B cell (primary cell): Measurements from ENCODE around the gene PHYHIPL. TPM values are rescaled to one million over a fixed set of nuclear protein-coding genes. Genes with fewer than 3 reads are reported as not detected.

ENCODE experiments used
- ATAC-seq: fragments of 200-7000 bp; cut with Tn5 transposase; one replicate; pipeline ENCODE4 v1.10.0; 2021; ENCODE audit warnings: low read depth, mild to moderate bottlenecking, moderate number of reproducible peaks, moderate library complexity
- CTCF ChIA-PET: fragments of 350-600 bp; sonication (Branson Sonifier 250); formaldehyde crosslinking; loops from one replicate; lab custom pipeline; 2021; ENCODE audit warnings: antibody characterized with exemption, inconsistent platforms; lab: Charles Lee
- POLR2A ChIA-PET: fragments of 350-600 bp; sonication (Branson Sonifier 250); formaldehyde crosslinking; loops from one replicate; lab custom pipeline; 2021; ENCODE audit warnings: antibody characterized with exemption; lab: Charles Lee
- DNase-seq: peaks from one replicate; pipeline ENCODE4 v3.0.0; 2013
- H2AFZ ChIP-seq: 2 replicates; pipeline ENCODE4 v1.6.1; 2012; ENCODE audit warnings: mild to moderate bottlenecking, low read depth, low read length; ENCODE audit not compliant: insufficient read depth, poor library complexity, severe bottlenecking
- H3K27ac ChIP-seq, 2 donors: 1 replicate in 1 of 2; 2 replicates in 1 of 2; pipeline ENCODE4 v1.5.1; 2012 to 2013; ENCODE audit warnings: low read length in 2 of 2, mild to moderate bottlenecking in 2 of 2, moderate library complexity in 1 of 2
- H3K27me3 ChIP-seq, 4 experiments: fragments of 200-600 bp in 1 of 4; sonication (generic) in 1 of 4; replicated peaks in 1 of 4; 1 replicate in 2 of 4; 2 replicates in 2 of 4; pipeline versions ENCODE4 v1.6.1 to v1.7.0; 2013 to 2016; ENCODE audit warnings: low read length in 3 of 4, mild to moderate bottlenecking in 2 of 4, mixed read lengths in 1 of 4, moderate library complexity in 1 of 4; ENCODE audit not compliant: insufficient read depth in 4 of 4, control insufficient read depth in 3 of 4; ENCODE audit errors: control extremely low read depth in 1 of 4
- H3K36me3 ChIP-seq, 2 experiments: replicated peaks in 1 of 2; 1 replicate in 1 of 2; 2 replicates in 1 of 2; pipeline versions ENCODE4 v1.6.1 to v1.7.1; 2013; ENCODE audit warnings: low read length in 1 of 2; ENCODE audit not compliant: insufficient read depth in 2 of 2, control insufficient read depth in 1 of 2; ENCODE audit errors: control extremely low read depth in 1 of 2, extremely low read depth in 1 of 2
- H3K4me1 ChIP-seq, 2 donors: fragments of 200-600 bp in 1 of 2; sonication (generic) in 1 of 2; 1 replicate in 1 of 2; 2 replicates in 1 of 2; pipeline versions ENCODE4 v1.5.1 to v1.6.1; 2013 to 2017; ENCODE audit warnings: low read length in 2 of 2; ENCODE audit not compliant: control insufficient read depth in 2 of 2, insufficient read depth in 2 of 2
- H3K4me2 ChIP-seq: replicated peaks from 2 replicates; pipeline ENCODE3; 2012; ENCODE audit warnings: mild to moderate bottlenecking, low read depth, low read length; ENCODE audit not compliant: poor library complexity, severe bottlenecking
- H3K4me3 ChIP-seq, 5 experiments: fragments of 200-600 bp in 1 of 5; sonication (generic) in 1 of 5; 1 replicate in 3 of 5; 2 replicates in 2 of 5; pipeline versions ENCODE4 v1.5.1 to v1.7.0; 2011 to 2016; ENCODE audit warnings: low read length in 4 of 5, mild to moderate bottlenecking in 4 of 5, low read depth in 2 of 5, control low read depth in 1 of 5, moderate library complexity in 1 of 5; ENCODE audit not compliant: insufficient read depth in 1 of 5; ENCODE audit errors: control extremely low read depth in 1 of 5, extremely low read depth in 1 of 5
- H3K79me2 ChIP-seq: fragments of 200-600 bp; sonication (generic); one replicate; pipeline ENCODE4 v1.6.0; 2016; ENCODE audit warnings: low read length; ENCODE audit not compliant: control insufficient read depth, insufficient read depth
- H3K9ac ChIP-seq: fragments of 200-600 bp; sonication (generic); 2 replicates; pipeline ENCODE4 v1.6.1; 2017; ENCODE audit warnings: mild to moderate bottlenecking, low read length, moderate library complexity
- H3K9me3 ChIP-seq, 3 donors: one replicate each; pipeline versions ENCODE4 v1.6.1 to v1.7.1; 2013; ENCODE audit warnings: low read length in 2 of 3; ENCODE audit not compliant: control insufficient read depth in 2 of 3, insufficient read depth in 1 of 3; ENCODE audit errors: control extremely low read depth in 1 of 3
- H4K20me1 ChIP-seq: 2 replicates; pipeline ENCODE4 v1.6.0; 2012; ENCODE audit warnings: mild to moderate bottlenecking, low read length; ENCODE audit not compliant: insufficient read depth, control insufficient read depth, poor library complexity, severe bottlenecking
- H3K27ac Mint-ChIP-seq: one replicate; pipeline ENCODE4 v1.8.0; 2021; ENCODE audit warnings: mixed read lengths
- H3K27me3 Mint-ChIP-seq: one replicate; pipeline ENCODE4 v1.8.0; 2021; ENCODE audit warnings: mixed read lengths
- H3K4me1 Mint-ChIP-seq: one replicate; pipeline ENCODE4 v1.8.0; 2021; ENCODE audit warnings: mixed read lengths
- H3K4me3 Mint-ChIP-seq: one replicate; pipeline ENCODE4 v1.8.0; 2021; ENCODE audit warnings: mixed read lengths
- H3K9me3 Mint-ChIP-seq: one replicate; pipeline ENCODE4 v1.8.0; 2022; ENCODE audit warnings: mixed read lengths; ENCODE audit not compliant: insufficient read depth
- EZH2 ChIP-seq: IDR thresholded peaks from 2 replicates; pipeline ENCODE4 v1.6.1; 2012; ENCODE audit warnings: borderline replicate concordance, low read depth, mild to moderate bottlenecking, moderate library complexity, low read length; ENCODE audit not compliant: insufficient read depth, poor library complexity, severe bottlenecking
- WGBS: methylation state at CpG from one replicate; pipeline ENCODE4 v1.1.5; 2013; ENCODE audit warnings: missing lambda C conversion rate; ENCODE audit not compliant: insufficient coverage; 5-methylcytosine and 5-hydroxymethylcytosine counted together
- intact Hi-C: fragments of 100-400 bp; cut with micrococcal nuclease; formaldehyde crosslinking; loops from one replicate; pipeline ENCODE4 v1.10.0; 2022
- polyA plus RNA-seq: library from polyadenylated mRNA; depleted of rRNA; stranded (reverse); fragments of >200 nt; gene quantifications from 2 replicates; pipeline ENCODE4 v1.2.3, GENCODE V29; 2012
- total RNA-seq, 2 donors: library from RNA; stranded (reverse); fragments of 120-200 nt in 1 of 2; gene quantifications; 1 replicate in 1 of 2; 2 replicates in 1 of 2; pipeline versions ENCODE4 v1.2.3 to v1.2.4, GENCODE V29; 2013 to 2022
- TF ChIP-seq, protein P1 (sequence below): fragments of 200-600 bp; IDR thresholded peaks from one replicate; pipeline ENCODE4 v1.8.0; 2022; ENCODE audit warnings: antibody characterized with exemption, mild to moderate bottlenecking

PHYHIPL gene
- total and polyA plus RNA-seq, 2 donors (not counting 1 experiment from before 2014, with no cell fraction given) = not detected

DNA sequence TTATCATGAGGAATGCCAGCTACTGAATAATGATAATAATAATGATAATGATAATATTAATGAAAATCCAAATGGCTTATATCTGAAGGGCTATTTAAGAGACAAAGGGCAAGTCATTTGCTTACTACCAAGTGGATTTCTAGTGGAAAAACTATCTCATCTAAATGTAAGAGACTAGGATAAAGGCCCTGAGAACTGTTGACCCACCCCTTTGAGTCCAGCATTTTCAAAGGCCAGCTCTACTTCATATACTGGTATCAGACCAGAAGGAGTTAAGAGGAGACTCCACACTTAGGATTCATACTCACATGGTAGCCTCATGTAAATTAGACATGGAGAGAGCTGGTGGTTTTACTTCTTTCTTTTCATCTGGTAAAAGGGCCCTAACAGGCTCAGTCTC lies 76.0 kb downstream of the PHYHIPL start:
- no peaks in the 10 kb centered on the region for H3K27me3 Mint-ChIP-seq
- no peaks in the 10 kb centered on the region for H3K4me1 ChIP-seq
- no peaks in the 10 kb centered on the region for H3K27me3 ChIP-seq
- no peak overlapping the region for H3K9ac ChIP-seq
- no peak overlapping the region for H3K27ac Mint-ChIP-seq
- H4K20me1 ChIP-seq = no peaks in the 10 kb centered on the region
- CTCF ChIA-PET = no interaction called here
- H3K36me3 ChIP-seq = no peaks in the 10 kb centered on the region
- POLR2A ChIA-PET = no interaction called here
- no peak for ATAC-seq
- H3K4me3 ChIP-seq = no peak overlapping the region
- H3K27ac ChIP-seq = no peak overlapping the region
- no peaks in the 10 kb centered on the region for H3K4me1 Mint-ChIP-seq
- intact Hi-C loops = no loop called here
- H3K9me3 Mint-ChIP-seq = no peaks in the 10 kb centered on the region
- no peaks in the 10 kb centered on the region for H3K79me2 ChIP-seq
- H3K4me3 Mint-ChIP-seq = no peak overlapping the region
- H2AFZ ChIP-seq = no peak overlapping the region
- H3K9me3 ChIP-seq = no peaks in the 10 kb centered on the region
- no peak overlapping the region for H3K4me2 ChIP-seq
- DNase-seq = no peak
- no peak for TF ChIP-seq EZH2
- TF ChIP-seq, protein P1, sequence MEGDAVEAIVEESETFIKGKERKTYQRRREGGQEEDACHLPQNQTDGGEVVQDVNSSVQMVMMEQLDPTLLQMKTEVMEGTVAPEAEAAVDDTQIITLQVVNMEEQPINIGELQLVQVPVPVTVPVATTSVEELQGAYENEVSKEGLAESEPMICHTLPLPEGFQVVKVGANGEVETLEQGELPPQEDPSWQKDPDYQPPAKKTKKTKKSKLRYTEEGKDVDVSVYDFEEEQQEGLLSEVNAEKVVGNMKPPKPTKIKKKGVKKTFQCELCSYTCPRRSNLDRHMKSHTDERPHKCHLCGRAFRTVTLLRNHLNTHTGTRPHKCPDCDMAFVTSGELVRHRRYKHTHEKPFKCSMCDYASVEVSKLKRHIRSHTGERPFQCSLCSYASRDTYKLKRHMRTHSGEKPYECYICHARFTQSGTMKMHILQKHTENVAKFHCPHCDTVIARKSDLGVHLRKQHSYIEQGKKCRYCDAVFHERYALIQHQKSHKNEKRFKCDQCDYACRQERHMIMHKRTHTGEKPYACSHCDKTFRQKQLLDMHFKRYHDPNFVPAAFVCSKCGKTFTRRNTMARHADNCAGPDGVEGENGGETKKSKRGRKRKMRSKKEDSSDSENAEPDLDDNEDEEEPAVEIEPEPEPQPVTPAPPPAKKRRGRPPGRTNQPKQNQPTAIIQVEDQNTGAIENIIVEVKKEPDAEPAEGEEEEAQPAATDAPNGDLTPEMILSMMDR = no peak

DNA sequence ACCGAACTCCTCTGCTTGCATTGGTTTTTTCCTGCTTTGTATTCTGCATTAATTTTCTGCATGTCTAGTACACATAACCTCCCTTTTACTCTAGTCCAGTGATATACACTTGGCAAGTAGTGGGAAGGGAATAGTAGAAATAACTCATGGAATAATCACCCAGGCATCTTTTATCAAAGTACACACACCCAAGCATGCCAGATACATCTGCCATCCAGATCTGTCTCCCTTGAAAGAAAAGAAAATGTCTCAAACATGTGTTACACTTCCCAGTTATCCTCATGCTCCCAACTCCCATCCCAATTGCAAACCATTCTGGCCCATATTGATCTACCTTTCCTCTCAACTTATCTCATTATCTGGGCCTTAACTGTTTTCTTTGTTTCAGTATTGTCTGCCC lies 79.0 kb downstream of the PHYHIPL start:
- intact Hi-C loops = no loop called here
- ATAC-seq (no peak), DNase-seq (no peak)
- H3K27me3 Mint-ChIP-seq = no peaks in the 10 kb centered on the region
- H3K9me3 ChIP-seq = no peaks in the 10 kb centered on the region
- H3K9ac ChIP-seq = no peak overlapping the region
- no peaks in the 10 kb centered on the region for H3K36me3 ChIP-seq
- H3K27ac Mint-ChIP-seq = no peak overlapping the region
- H2AFZ ChIP-seq = no peak overlapping the region
- no peaks in the 10 kb centered on the region for H3K27me3 ChIP-seq
- WGBS = no CpG with 5 or more reads among the region's 1 CpG
- H3K4me1 ChIP-seq = no peaks in the 10 kb centered on the region
- H3K4me1 Mint-ChIP-seq = no peaks in the 10 kb centered on the region
- no peaks in the 10 kb centered on the region for H3K9me3 Mint-ChIP-seq
- H3K27ac ChIP-seq = no peak overlapping the region
- H3K79me2 ChIP-seq = no peaks in the 10 kb centered on the region
- no peak overlapping the region for H3K4me2 ChIP-seq
- CTCF ChIA-PET = no interaction called here
- no peak for TF ChIP-seq EZH2
- TF ChIP-seq, protein P1 = no peak
- H3K4me3 Mint-ChIP-seq = no peak overlapping the region
- H4K20me1 ChIP-seq = no peaks in the 10 kb centered on the region
- no peak overlapping the region for H3K4me3 ChIP-seq
- POLR2A ChIA-PET = no interaction called here
